Astrocyte of the cerebellum (primary cell): ENCODE data around the gene TMPRSS6.

Experiments used
- DNase-seq: peaks from one replicate; pipeline ENCODE4 v3.0.0-alpha.2; 2011; ENCODE audit warnings: low read depth
- H3K4me3 ChIP-seq: 2 replicates; pipeline ENCODE4 v1.5.1; 2011; ENCODE audit warnings: mild to moderate bottlenecking, low read depth, low read length, moderate library complexity
- in situ Hi-C: cut with HindIII; loops from 2 replicates; pipeline ENCODE4 v1.10.0; 2017; ENCODE audit warnings: low sequenced_read_pairs
- TF ChIP-seq, protein P1 (sequence below): IDR thresholded peaks from 2 replicates; pipeline ENCODE4 v1.5.1; 2012; ENCODE audit warnings: low read length, low read depth, moderate library complexity, mild to moderate bottlenecking; ENCODE audit errors: missing control alignments

TMPRSS6 gene

DNA sequence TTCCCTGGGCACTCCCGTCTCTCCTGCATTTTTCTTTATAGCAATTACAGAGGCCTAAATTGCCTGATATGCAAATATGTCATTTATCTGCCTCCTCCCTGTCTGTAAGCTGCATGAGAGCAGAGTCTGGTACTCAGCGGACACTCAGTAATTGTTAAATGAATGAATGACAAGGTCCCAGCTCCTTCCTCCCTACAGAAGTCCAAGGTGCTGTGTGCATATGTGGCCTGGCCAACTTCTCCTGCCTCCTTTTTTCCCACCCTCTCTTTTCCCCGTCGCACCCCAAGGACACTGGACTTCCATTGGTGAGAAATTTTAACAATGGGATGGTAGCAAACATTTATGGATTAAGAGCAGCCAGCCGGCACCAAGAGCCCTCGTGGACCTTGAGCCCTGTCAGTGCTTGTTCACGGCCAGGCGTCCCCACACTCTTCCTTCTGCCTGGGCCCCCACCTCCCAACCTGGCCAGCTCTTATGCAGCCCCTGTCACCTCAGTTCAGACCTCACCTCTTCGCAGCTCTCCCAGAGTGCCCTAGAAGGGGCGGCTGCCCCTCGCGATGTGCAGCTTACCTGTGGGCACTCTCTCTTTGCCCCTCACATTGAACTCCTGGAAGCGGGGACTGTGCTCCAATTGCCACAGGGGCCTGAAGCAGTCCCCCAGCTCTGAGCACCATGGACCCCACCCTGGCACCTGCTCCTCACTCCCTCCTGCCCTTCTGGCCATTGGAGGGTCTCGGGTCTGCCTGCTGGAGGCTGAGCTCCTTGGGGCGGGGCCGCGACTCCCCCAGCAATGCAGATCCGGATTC is 1.5 kb downstream of the TMPRSS6 start:
- in situ Hi-C loops: no loop called here
- DNase-seq: no peak
- TF ChIP-seq, protein P1, sequence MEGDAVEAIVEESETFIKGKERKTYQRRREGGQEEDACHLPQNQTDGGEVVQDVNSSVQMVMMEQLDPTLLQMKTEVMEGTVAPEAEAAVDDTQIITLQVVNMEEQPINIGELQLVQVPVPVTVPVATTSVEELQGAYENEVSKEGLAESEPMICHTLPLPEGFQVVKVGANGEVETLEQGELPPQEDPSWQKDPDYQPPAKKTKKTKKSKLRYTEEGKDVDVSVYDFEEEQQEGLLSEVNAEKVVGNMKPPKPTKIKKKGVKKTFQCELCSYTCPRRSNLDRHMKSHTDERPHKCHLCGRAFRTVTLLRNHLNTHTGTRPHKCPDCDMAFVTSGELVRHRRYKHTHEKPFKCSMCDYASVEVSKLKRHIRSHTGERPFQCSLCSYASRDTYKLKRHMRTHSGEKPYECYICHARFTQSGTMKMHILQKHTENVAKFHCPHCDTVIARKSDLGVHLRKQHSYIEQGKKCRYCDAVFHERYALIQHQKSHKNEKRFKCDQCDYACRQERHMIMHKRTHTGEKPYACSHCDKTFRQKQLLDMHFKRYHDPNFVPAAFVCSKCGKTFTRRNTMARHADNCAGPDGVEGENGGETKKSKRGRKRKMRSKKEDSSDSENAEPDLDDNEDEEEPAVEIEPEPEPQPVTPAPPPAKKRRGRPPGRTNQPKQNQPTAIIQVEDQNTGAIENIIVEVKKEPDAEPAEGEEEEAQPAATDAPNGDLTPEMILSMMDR: no peak
- H3K4me3 ChIP-seq: no peak overlapping the region

DNA sequence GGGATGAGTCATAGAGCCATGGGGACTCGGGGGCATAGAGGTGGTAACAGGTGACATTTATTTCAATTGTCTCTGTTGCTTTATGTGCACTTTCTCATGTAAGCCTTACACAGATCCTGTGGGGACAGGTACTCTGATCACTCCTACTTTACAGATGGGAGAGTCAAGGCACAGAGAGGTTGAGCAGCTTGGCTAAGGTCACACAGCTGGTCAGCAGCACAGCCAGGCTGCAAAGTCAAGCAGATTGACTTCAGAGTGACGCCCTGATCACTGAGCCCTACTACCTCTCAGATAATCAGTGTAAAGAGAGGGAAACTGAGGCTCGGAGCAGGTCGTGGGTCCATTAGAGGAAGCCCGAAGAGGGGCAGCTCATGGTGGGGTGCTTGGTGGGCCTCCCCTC is 3.5 kb downstream of the TMPRSS6 start:
- TF ChIP-seq, protein P1: no peak
- in situ Hi-C loops: no loop called here
- no peak for DNase-seq
- no peak overlapping the region for H3K4me3 ChIP-seq

DNA sequence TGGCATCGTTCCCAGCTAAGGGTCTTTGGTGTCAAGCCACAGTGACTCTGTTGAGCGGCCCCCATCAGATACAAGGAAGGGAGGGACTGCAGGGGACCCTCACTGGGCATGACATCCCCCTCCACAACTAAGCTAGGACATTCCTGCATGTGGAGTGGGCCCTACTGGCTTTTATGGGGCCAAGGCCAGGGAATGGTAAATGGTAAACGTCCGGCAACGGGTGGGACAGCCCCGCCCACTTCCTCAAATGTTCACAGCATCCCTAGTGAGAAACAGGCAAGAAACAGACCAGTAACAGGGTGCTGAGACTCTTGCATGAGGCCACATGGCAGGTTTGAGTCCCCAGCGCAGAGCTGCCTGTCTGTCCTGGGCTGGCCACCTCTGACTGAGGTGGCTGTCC is 4.4 kb downstream of the TMPRSS6 start:
- TF ChIP-seq, protein P1: no peak
- in situ Hi-C loops: no loop called here
- no peak overlapping the region for H3K4me3 ChIP-seq
- DNase-seq: no peak

DNA sequence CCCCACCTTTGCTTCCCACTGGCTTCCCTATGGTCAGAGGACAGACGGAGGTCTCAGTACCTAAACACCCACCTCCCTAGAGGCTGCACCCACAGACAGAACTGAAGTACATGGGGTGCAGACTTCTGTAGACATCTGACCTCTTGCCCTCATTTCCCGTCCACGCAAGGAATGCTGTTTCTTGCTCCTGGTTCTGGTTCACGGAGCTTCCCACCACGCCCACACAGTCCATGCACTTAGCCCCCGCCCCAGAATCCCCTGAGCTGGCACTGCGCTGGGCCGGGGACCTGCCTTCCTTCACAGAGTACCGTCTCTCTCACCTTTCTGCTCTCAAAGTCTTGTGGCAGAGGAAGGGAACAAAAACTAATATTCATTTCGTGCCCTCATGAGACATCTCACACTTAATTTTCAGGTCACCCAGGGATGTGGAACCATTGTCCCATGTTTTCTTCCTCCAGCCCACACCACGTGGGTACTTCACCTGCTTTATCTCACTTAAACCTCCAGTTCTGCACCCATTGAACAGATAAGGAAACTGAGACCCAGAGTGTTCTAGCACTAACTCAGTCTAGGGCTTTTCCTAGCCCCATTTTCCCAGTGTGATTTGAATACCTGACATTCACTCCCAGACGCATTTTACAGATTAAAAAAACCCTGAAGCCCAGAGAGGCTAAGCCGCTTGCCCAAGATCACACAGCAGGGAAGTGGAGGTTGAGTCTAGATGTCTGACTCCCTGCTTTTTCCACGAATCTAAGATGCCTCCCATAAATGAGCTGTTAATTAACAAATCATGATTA is 5.7 kb downstream of the TMPRSS6 start:
- TF ChIP-seq, protein P1: no peak
- no peak overlapping the region for H3K4me3 ChIP-seq
- in situ Hi-C loops: no loop called here
- no peak for DNase-seq

DNA sequence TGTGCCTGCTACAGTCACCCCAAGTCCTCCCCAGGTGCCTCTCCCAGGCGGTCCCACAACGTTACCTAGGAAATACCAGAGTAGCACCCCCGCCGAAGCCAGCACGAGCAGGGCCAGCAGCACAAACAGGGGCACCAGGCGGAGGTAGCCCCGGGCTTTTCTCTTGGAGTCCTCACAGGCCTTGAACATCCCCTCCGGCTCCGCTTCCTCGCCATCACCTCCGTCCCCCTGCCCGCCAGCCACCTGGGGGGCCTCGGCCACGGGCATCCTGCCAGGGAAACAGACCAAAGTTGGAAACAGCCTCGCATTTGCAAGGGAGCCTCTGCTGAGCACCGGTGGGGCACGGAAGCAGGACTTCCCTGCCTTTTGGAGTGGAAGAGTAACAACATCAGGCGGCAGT is 6.4 kb downstream of the TMPRSS6 start:
- TF ChIP-seq, protein P1: no peak
- in situ Hi-C loops: no loop called here
- H3K4me3 ChIP-seq: no peak overlapping the region
- DNase-seq: no peak

DNA sequence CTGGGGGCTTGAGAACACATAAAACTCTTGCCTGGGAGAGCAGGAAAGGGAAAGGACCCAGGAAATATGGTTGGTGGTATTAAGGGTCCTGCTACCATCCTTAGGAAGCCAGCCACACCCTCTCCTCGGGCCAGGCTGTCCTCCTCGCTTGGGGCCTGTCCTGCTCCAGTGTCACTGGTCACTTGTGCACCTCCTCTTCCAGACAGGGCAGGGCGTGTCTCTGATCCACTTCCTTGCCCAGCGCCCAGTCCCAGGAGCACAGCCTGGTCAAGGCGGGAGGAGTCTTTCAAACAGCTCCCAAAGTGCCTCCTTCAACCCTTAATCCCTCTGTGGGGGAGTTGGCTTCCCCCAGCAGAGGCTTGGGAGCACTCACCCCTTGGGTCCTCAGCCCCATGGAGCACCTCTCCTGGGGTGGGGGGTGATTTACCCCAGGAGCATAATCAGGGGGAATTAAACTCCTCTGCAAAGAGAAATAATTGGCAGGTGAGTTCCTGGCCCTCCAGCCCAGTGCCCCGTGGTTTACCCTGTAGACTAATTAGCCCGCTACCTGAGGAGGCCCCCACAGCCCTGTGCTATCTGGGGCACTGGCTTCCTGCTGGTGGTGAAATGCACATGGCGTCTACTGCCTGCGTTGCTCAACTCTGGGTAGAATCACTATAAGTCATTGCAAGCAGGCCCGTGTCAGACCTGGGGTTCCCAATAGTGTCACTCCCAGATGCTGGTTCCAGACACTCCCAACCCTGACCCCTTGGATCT is 8.0 kb downstream of the TMPRSS6 start:
- TF ChIP-seq, protein P1: no peak
- H3K4me3 ChIP-seq: no peak overlapping the region
- no peak for DNase-seq
- in situ Hi-C loops: no loop called here
